GM12878 (cell line): Measurements from ENCODE around the gene KCNK4. TPM values are rescaled to one million over a fixed set of nuclear protein-coding genes. Genes with fewer than 3 reads are reported as not detected.

Source experiments
- microRNA-seq: library from miRNA; unstranded; fragments of <30 nt; microRNA quantifications from one replicate; pipeline ENCODE4, GENCODE V29; 2018
- polyA plus RNA-seq, 11 experiments: library from polyadenylated mRNA; depleted of rRNA in 4 of 11; unstranded in 6 of 11; stranded (reverse) in 5 of 11; fragments of >200 nt; fragmentation: Nextera tagmentation in 4 of 11; fragmentation: Illumina TruSeq in 1 of 11; extraction: Ambion mirVana in 4 of 11; extraction: Trizol in 1 of 11; gene quantifications; 1 replicate in 1 of 11; 2 replicates in 10 of 11; pipeline versions ENCODE4 v1.2.1 to v1.2.3, GENCODE V29; 2011 to 2016; ENCODE audit warnings: inconsistent platforms in 2 of 11, missing spikeins in 2 of 11, low read depth in 1 of 11
- small RNA-seq: library from RNA; depleted of rRNA; stranded (forward); fragments of <200 nt; gene quantifications from one replicate; pipeline ENCODE3, GENCODE V24; 2014
- total RNA-seq, 4 experiments: library from RNA; depleted of rRNA in 3 of 4; stranded (reverse); fragments of >200 nt in 3 of 4; fragmentation: Illumina TruSeq in 1 of 4; extraction: Trizol in 1 of 4; gene quantifications; 2 replicates each; pipeline versions ENCODE4 v1.2.1 to v1.2.3, GENCODE V29; 2013 to 2021

The KCNK4 gene
- total and polyA plus RNA-seq, 10 of the 15 experiments (the other 5 are each of a cell fraction or from before 2014, with no cell fraction given) = 0.04 TPM; not detected in 9

Small RNA genes lying within 50 kb of the gene (microRNA-seq; reads per million reads assigned to microRNA genes)
- 4.0 reads per million, percentile 23 among the genes with 10 or more reads in this experiment for gene MIR7155

Small RNA genes lying within 50 kb of the gene (small RNA-seq; reads per million reads assigned to genes)
- gene MIR7155 = 0.12 reads per million
- not detected for gene RF00019

Other genes starting within 250 kb of the KCNK4 start
Only the 7 nearest of the 18 such genes appear.
- gene PLCB3, start 39.8 kb upstream of the KCNK4 start, total RNA-seq (2014; rRNA removed) = 7.5 and 7.7 TPM in 2 replicates
- 2.8 and 3.3 TPM in 2 replicates for gene PLCB3, start 39.8 kb upstream of the KCNK4 start, total RNA-seq (2014; rRNA removed; fragmentation: Illumina TruSeq; extraction: Trizol)
- 7.8 and 10.3 TPM in 2 replicates for gene PLCB3, start 39.8 kb upstream of the KCNK4 start, total RNA-seq (2021)
- 2.0 and 3.2 TPM in 2 replicates for gene PLCB3, start 39.8 kb upstream of the KCNK4 start, polyA plus RNA-seq (2011; rRNA removed)
- gene PLCB3, start 39.8 kb upstream of the KCNK4 start, polyA plus RNA-seq (2014; fragmentation: Illumina TruSeq; extraction: Trizol) = 1.1 and 3.6 TPM in 2 replicates
- gene PLCB3, start 39.8 kb upstream of the KCNK4 start, polyA plus RNA-seq (2014; fragmentation: Nextera tagmentation; extraction: Ambion mirVana) = under 1 TPM; 0.03 to 0.18 TPM
- 7.3 and 7.6 TPM in 2 replicates for gene PLCB3, start 39.8 kb upstream of the KCNK4 start, polyA plus RNA-seq (2014; rRNA removed)
- gene PLCB3, start 39.8 kb upstream of the KCNK4 start, polyA plus RNA-seq (2016; fragmentation: Nextera tagmentation; extraction: Ambion mirVana) = 1 to 10 TPM; 1.4 TPM
- 67.2 and 68.2 TPM in 2 replicates for gene BAD, start 6.6 kb upstream of the KCNK4 start, total RNA-seq (2014; rRNA removed)
- 11.7 and 14.3 TPM in 2 replicates for gene BAD, start 6.6 kb upstream of the KCNK4 start, total RNA-seq (2014; rRNA removed; fragmentation: Illumina TruSeq; extraction: Trizol)
- gene BAD, start 6.6 kb upstream of the KCNK4 start, total RNA-seq (2021) = 41.0 and 41.1 TPM in 2 replicates
- gene BAD, start 6.6 kb upstream of the KCNK4 start, polyA plus RNA-seq (2011; rRNA removed) = 16.1 and 38.1 TPM in 2 replicates
- 1.1 and 6.7 TPM in 2 replicates for gene BAD, start 6.6 kb upstream of the KCNK4 start, polyA plus RNA-seq (2014; fragmentation: Illumina TruSeq; extraction: Trizol)
- gene BAD, start 6.6 kb upstream of the KCNK4 start, polyA plus RNA-seq (2014; fragmentation: Nextera tagmentation; extraction: Ambion mirVana) = 1 to 10 TPM; 1.5 to 7.4 TPM
- gene BAD, start 6.6 kb upstream of the KCNK4 start, polyA plus RNA-seq (2014; rRNA removed) = 61.8 and 85.7 TPM in 2 replicates
- gene BAD, start 6.6 kb upstream of the KCNK4 start, polyA plus RNA-seq (2016; fragmentation: Nextera tagmentation; extraction: Ambion mirVana) = 10 to 100 TPM; 62.6 to 65.5 TPM
- gene GPR137, start 5.5 kb upstream of the KCNK4 start, total RNA-seq (2014; rRNA removed) = 13.7 and 14.5 TPM in 2 replicates
- gene GPR137, start 5.5 kb upstream of the KCNK4 start, total RNA-seq (2014; rRNA removed; fragmentation: Illumina TruSeq; extraction: Trizol) = 7.3 and 10.6 TPM in 2 replicates
- 26.3 and 29.2 TPM in 2 replicates for gene GPR137, start 5.5 kb upstream of the KCNK4 start, total RNA-seq (2021)
- gene GPR137, start 5.5 kb upstream of the KCNK4 start, polyA plus RNA-seq (2011; rRNA removed) = 4.6 and 13.8 TPM in 2 replicates
- gene GPR137, start 5.5 kb upstream of the KCNK4 start, polyA plus RNA-seq (2014; fragmentation: Illumina TruSeq; extraction: Trizol) = 2.9 and 11.0 TPM in 2 replicates
- under 1 TPM; 0.37 to 0.75 TPM for gene GPR137, start 5.5 kb upstream of the KCNK4 start, polyA plus RNA-seq (2014; fragmentation: Nextera tagmentation; extraction: Ambion mirVana)
- 19.0 and 26.9 TPM in 2 replicates for gene GPR137, start 5.5 kb upstream of the KCNK4 start, polyA plus RNA-seq (2014; rRNA removed)
- gene GPR137, start 5.5 kb upstream of the KCNK4 start, polyA plus RNA-seq (2016; fragmentation: Nextera tagmentation; extraction: Ambion mirVana) = 10 to 100 TPM; 15.8 to 18.6 TPM
- not detected in 2 replicates for gene CATSPERZ, start 9.1 kb downstream of the KCNK4 start, total RNA-seq (2014; rRNA removed)
- not detected in 2 replicates for gene CATSPERZ, start 9.1 kb downstream of the KCNK4 start, total RNA-seq (2014; rRNA removed; fragmentation: Illumina TruSeq; extraction: Trizol)
- 0.29 TPM in 1 of 2 replicates, not detected in the other for gene CATSPERZ, start 9.1 kb downstream of the KCNK4 start, total RNA-seq (2021)
- 0.12 and 0.24 TPM in 2 replicates for gene CATSPERZ, start 9.1 kb downstream of the KCNK4 start, polyA plus RNA-seq (2011; rRNA removed)
- gene CATSPERZ, start 9.1 kb downstream of the KCNK4 start, polyA plus RNA-seq (2014; fragmentation: Illumina TruSeq; extraction: Trizol) = 0.31 TPM in 1 of 2 replicates, not detected in the other
- gene CATSPERZ, start 9.1 kb downstream of the KCNK4 start, polyA plus RNA-seq (2014; fragmentation: Nextera tagmentation; extraction: Ambion mirVana) = not detected
- gene CATSPERZ, start 9.1 kb downstream of the KCNK4 start, polyA plus RNA-seq (2014; rRNA removed) = not detected in 2 replicates
- gene CATSPERZ, start 9.1 kb downstream of the KCNK4 start, polyA plus RNA-seq (2016; fragmentation: Nextera tagmentation; extraction: Ambion mirVana) = not detected
- gene ESRRA, start 14.2 kb downstream of the KCNK4 start, total RNA-seq (2014; rRNA removed) = 34.9 and 40.7 TPM in 2 replicates
- 12.3 and 12.7 TPM in 2 replicates for gene ESRRA, start 14.2 kb downstream of the KCNK4 start, total RNA-seq (2014; rRNA removed; fragmentation: Illumina TruSeq; extraction: Trizol)
- gene ESRRA, start 14.2 kb downstream of the KCNK4 start, total RNA-seq (2021) = 41.7 and 48.9 TPM in 2 replicates
- gene ESRRA, start 14.2 kb downstream of the KCNK4 start, polyA plus RNA-seq (2011; rRNA removed) = 6.4 and 10.9 TPM in 2 replicates
- gene ESRRA, start 14.2 kb downstream of the KCNK4 start, polyA plus RNA-seq (2014; fragmentation: Illumina TruSeq; extraction: Trizol) = 1.5 and 7.0 TPM in 2 replicates
- under 1 TPM; 0.32 to 0.55 TPM for gene ESRRA, start 14.2 kb downstream of the KCNK4 start, polyA plus RNA-seq (2014; fragmentation: Nextera tagmentation; extraction: Ambion mirVana)
- 32.7 and 45.0 TPM in 2 replicates for gene ESRRA, start 14.2 kb downstream of the KCNK4 start, polyA plus RNA-seq (2014; rRNA removed)
- gene ESRRA, start 14.2 kb downstream of the KCNK4 start, polyA plus RNA-seq (2016; fragmentation: Nextera tagmentation; extraction: Ambion mirVana) = 10 to 100 TPM; 12.4 to 23.3 TPM
- gene TRMT112, start 26.3 kb downstream of the KCNK4 start, total RNA-seq (2014; rRNA removed) = 252 and 288 TPM in 2 replicates
- gene TRMT112, start 26.3 kb downstream of the KCNK4 start, total RNA-seq (2014; rRNA removed; fragmentation: Illumina TruSeq; extraction: Trizol) = 212 and 217 TPM in 2 replicates
- gene TRMT112, start 26.3 kb downstream of the KCNK4 start, total RNA-seq (2021) = 210 and 220 TPM in 2 replicates
- gene TRMT112, start 26.3 kb downstream of the KCNK4 start, polyA plus RNA-seq (2011; rRNA removed) = 300 and 394 TPM in 2 replicates
- gene TRMT112, start 26.3 kb downstream of the KCNK4 start, polyA plus RNA-seq (2014; fragmentation: Illumina TruSeq; extraction: Trizol) = 96.2 and 220 TPM in 2 replicates
- gene TRMT112, start 26.3 kb downstream of the KCNK4 start, polyA plus RNA-seq (2014; fragmentation: Nextera tagmentation; extraction: Ambion mirVana) = 100 to 1,000 TPM; 322 to 331 TPM
- 294 and 320 TPM in 2 replicates for gene TRMT112, start 26.3 kb downstream of the KCNK4 start, polyA plus RNA-seq (2014; rRNA removed)
- gene TRMT112, start 26.3 kb downstream of the KCNK4 start, polyA plus RNA-seq (2016; fragmentation: Nextera tagmentation; extraction: Ambion mirVana) = 100 to 1,000 TPM; 411 to 455 TPM
- 238 and 248 TPM in 2 replicates for gene PRDX5, start 26.8 kb downstream of the KCNK4 start, total RNA-seq (2014; rRNA removed)
- 198 and 206 TPM in 2 replicates for gene PRDX5, start 26.8 kb downstream of the KCNK4 start, total RNA-seq (2014; rRNA removed; fragmentation: Illumina TruSeq; extraction: Trizol)
- 202 and 214 TPM in 2 replicates for gene PRDX5, start 26.8 kb downstream of the KCNK4 start, total RNA-seq (2021)
- 265 and 406 TPM in 2 replicates for gene PRDX5, start 26.8 kb downstream of the KCNK4 start, polyA plus RNA-seq (2011; rRNA removed)
- gene PRDX5, start 26.8 kb downstream of the KCNK4 start, polyA plus RNA-seq (2014; fragmentation: Illumina TruSeq; extraction: Trizol) = 110 and 241 TPM in 2 replicates
- 100 to 1,000 TPM in 1 of 2 experiments, 10 to 100 TPM in 1; 95.7 to 203 TPM for gene PRDX5, start 26.8 kb downstream of the KCNK4 start, polyA plus RNA-seq (2014; fragmentation: Nextera tagmentation; extraction: Ambion mirVana)
- gene PRDX5, start 26.8 kb downstream of the KCNK4 start, polyA plus RNA-seq (2014; rRNA removed) = 341 and 351 TPM in 2 replicates
- 100 to 1,000 TPM; 324 to 357 TPM for gene PRDX5, start 26.8 kb downstream of the KCNK4 start, polyA plus RNA-seq (2016; fragmentation: Nextera tagmentation; extraction: Ambion mirVana)